Dendritic cell treated with granulocyte-macrophage colony-stimulating factor and Interleukin-4, amounts not matched to agents 40 ng/mL and 50 ng/mL, for 4 days (primary cell): Measurements from ENCODE around the gene EML6.
A peak's percentile ranks its signal among the peaks of the same experiment; 100 is the strongest.

ENCODE experiments used
- H3K27ac Mint-ChIP-seq: one replicate; pipeline ENCODE4 v1.8.0; 2022; ENCODE audit warnings: mild to moderate bottlenecking, mixed read lengths
- H3K27me3 Mint-ChIP-seq: one replicate; pipeline ENCODE4 v1.8.0; 2022; ENCODE audit warnings: mild to moderate bottlenecking, mixed read lengths
- H3K36me3 Mint-ChIP-seq: one replicate; pipeline ENCODE4 v1.8.0; 2022; ENCODE audit warnings: low read depth, mixed read lengths
- H3K4me1 Mint-ChIP-seq: one replicate; pipeline ENCODE4 v1.8.0; 2022; ENCODE audit warnings: low read depth, mixed read lengths
- H3K4me3 Mint-ChIP-seq: one replicate; pipeline ENCODE4 v1.8.0; 2022; ENCODE audit warnings: mild to moderate bottlenecking, moderate library complexity, mixed read lengths
- H3K9me3 Mint-ChIP-seq: one replicate; pipeline ENCODE4 v1.8.0; 2022; ENCODE audit warnings: mixed read lengths
- intact Hi-C: fragments of 100-400 bp; cut with micrococcal nuclease; formaldehyde crosslinking; loops from one replicate; pipeline ENCODE4 v1.15.0; 2022

The EML6 gene

GRCh38 chr2:54723131-54723995, at the start of gene EML6:
EML6 (plus strand) TSS chr2:54723662; CDS start chr2:54725062, 1,400 bp downstream.
- H3K27ac Mint-ChIP-seq: peak within 1 kb of the TSS; percentile 68
- intact Hi-C loops: loop anchor here (1.0 to 10.0 kb wide), 4 partner anchors 50 to 753 kb away; partner anchors contain the start of genes ACYP2 and PSME4
- H3K27me3 Mint-ChIP-seq: peaks cover 68% of the 10 kb centered on the region
- H3K36me3 Mint-ChIP-seq: peaks cover 12% of the 10 kb centered on the region
- peaks cover 14% of the 10 kb centered on the region for H3K4me1 Mint-ChIP-seq
- no peaks in the 10 kb centered on the region for H3K9me3 Mint-ChIP-seq
- H3K4me3 Mint-ChIP-seq: peak within 1 kb of the TSS; percentile 95

GRCh38 chr2:54675281-54675680, 48.2 kb upstream of the EML6 start:
- Mint-ChIP-seq H3K27me3 (peaks cover 34% of the 10 kb centered on the region), H3K4me1 (peaks cover 40% of the 10 kb centered on the region)
- intact Hi-C loops: no loop called here

DNA sequence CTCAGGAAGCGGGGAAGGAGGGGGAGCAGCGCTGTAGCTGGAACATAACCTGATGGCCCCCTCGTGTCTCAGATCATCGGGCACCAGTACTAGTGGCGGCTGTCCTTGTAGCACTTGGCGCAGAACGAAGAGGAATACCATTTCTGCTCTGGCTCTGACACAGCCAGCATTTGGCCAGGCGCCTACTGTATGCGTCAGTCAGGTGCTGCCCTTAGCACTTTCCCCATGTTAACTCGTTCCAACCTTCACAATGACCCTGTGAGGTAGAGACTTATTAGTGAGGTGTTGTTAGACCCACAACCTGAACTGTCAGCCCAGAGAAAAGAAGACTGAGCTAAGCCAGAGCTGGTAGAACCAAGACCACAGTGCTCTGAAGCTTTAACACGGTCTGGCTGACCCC, 47.7 kb upstream of the EML6 start:
- Mint-ChIP-seq H3K36me3 (no peaks in the 10 kb centered on the region), H3K9me3 (peaks cover 9% of the 10 kb centered on the region), H3K4me1 (peaks cover 40% of the 10 kb centered on the region), H3K27ac (no peak overlapping the region), H3K27me3 (peaks cover 37% of the 10 kb centered on the region), H3K4me3 (no peak overlapping the region)
- intact Hi-C loops: no loop called here

More at GRCh38 chr2:54675281-54675680, 48.2 kb upstream of the EML6 start:
- no peak overlapping the region for H3K27ac Mint-ChIP-seq
- H3K4me3 Mint-ChIP-seq: no peak overlapping the region
- peaks cover 4% of the 10 kb centered on the region for H3K9me3 Mint-ChIP-seq
- no peaks in the 10 kb centered on the region for H3K36me3 Mint-ChIP-seq

- peaks cover 45% of the 10 kb centered on the region for H3K4me1 Mint-ChIP-seq
- peaks cover 6% of the 10 kb centered on the region for H3K36me3 Mint-ChIP-seq
- H3K27ac Mint-ChIP-seq: no peak overlapping the region
- H3K9me3 Mint-ChIP-seq: peaks cover 16% of the 10 kb centered on the region
- H3K4me3 Mint-ChIP-seq: no peak overlapping the region
- intact Hi-C loops: no loop called here
- H3K27me3 Mint-ChIP-seq: peaks cover 37% of the 10 kb centered on the region
These were observed 46.8 kb upstream of the EML6 start for GRCh38 chr2:54676656-54677055.

GRCh38 chr2:54677476-54678265, 45.8 kb upstream of the EML6 start:
- no peak overlapping the region for H3K4me3 Mint-ChIP-seq
- no peak overlapping the region for H3K27ac Mint-ChIP-seq
- H3K4me1 Mint-ChIP-seq: peaks cover 41% of the 10 kb centered on the region
- H3K9me3 Mint-ChIP-seq: peaks cover 24% of the 10 kb centered on the region
- intact Hi-C loops: no loop called here
- H3K36me3 Mint-ChIP-seq: peaks cover 6% of the 10 kb centered on the region
- H3K27me3 Mint-ChIP-seq: peaks cover 37% of the 10 kb centered on the region

DNA sequence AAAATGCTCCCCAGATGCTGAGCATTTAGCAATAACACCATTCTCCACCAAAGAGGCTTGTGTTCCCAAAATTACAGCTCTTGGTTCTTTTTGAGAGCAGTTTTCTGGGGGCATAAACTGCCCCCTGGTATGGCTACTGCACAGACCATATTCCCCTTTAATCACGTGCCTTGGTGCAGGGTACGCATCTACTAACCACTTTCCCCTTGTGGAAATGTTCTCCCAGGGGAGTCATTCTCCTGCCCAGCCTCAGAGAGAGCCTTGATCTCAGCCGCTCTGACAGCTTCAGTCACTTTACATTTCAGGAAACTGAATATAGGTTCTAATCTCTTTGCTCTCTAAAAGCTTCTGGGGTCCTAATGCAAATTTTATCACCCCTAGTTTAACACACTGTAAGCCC, 44.7 kb upstream of the EML6 start:
- H3K9me3 Mint-ChIP-seq: peaks cover 31% of the 10 kb centered on the region
- H3K27ac Mint-ChIP-seq: no peak overlapping the region
- H3K27me3 Mint-ChIP-seq: peaks cover 37% of the 10 kb centered on the region
- H3K4me1 Mint-ChIP-seq: peaks cover 30% of the 10 kb centered on the region
- intact Hi-C loops: no loop called here
- H3K36me3 Mint-ChIP-seq: peaks cover 6% of the 10 kb centered on the region
- H3K4me3 Mint-ChIP-seq: no peak overlapping the region

GRCh38 chr2:54680397-54681041, 42.9 kb upstream of the EML6 start:
- H3K27me3 Mint-ChIP-seq: peaks cover 30% of the 10 kb centered on the region
- peaks cover 31% of the 10 kb centered on the region for H3K9me3 Mint-ChIP-seq
- peaks cover 16% of the 10 kb centered on the region for H3K4me1 Mint-ChIP-seq
- H3K4me3 Mint-ChIP-seq: no peak overlapping the region
- intact Hi-C loops: no loop called here
- H3K27ac Mint-ChIP-seq: peak overlapping the region; percentile 67
- peaks cover 6% of the 10 kb centered on the region for H3K36me3 Mint-ChIP-seq

DNA sequence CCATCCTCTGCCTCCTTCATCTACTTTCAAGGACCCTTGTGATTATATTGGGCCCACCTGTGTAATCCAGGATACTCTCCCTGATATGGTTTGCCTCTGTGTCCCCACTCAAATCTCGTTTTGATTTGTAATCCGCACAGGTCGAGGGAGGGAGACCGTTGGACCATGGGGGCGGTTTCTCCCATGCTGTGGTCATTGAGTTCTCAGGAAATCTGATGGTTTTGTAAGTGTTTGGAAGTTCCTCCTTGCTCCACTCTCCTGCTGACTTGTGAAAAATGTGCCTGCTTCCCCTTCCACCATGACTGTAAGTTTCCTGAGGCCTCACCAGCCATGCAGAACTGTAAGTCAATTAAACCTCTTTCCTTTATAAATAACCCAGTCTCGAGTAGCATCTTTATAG, 42.0 kb upstream of the EML6 start:
- Mint-ChIP-seq H3K9me3 (peaks cover 31% of the 10 kb centered on the region), H3K4me1 (peaks cover 16% of the 10 kb centered on the region), H3K27ac (peak overlapping the region; percentile 57), H3K36me3 (peaks cover 6% of the 10 kb centered on the region), H3K27me3 (peaks cover 22% of the 10 kb centered on the region), H3K4me3 (no peak overlapping the region)
- intact Hi-C loops: no loop called here

GRCh38 chr2:54683596-54683995, 39.9 kb upstream of the EML6 start:
- peaks cover 31% of the 10 kb centered on the region for H3K9me3 Mint-ChIP-seq
- peaks cover 11% of the 10 kb centered on the region for H3K4me1 Mint-ChIP-seq
- H3K36me3 Mint-ChIP-seq: peaks cover 6% of the 10 kb centered on the region
- H3K4me3 Mint-ChIP-seq: no peak overlapping the region
- intact Hi-C loops: no loop called here
- no peak overlapping the region for H3K27ac Mint-ChIP-seq
- H3K27me3 Mint-ChIP-seq: peaks cover 10% of the 10 kb centered on the region

GRCh38 chr2:54685263-54685775, 38.1 kb upstream of the EML6 start:
- Mint-ChIP-seq H3K9me3 (peaks cover 26% of the 10 kb centered on the region), H3K4me3 (no peak overlapping the region), H3K27ac (no peak overlapping the region), H3K36me3 (peaks cover 6% of the 10 kb centered on the region), H3K27me3 (peaks cover 5% of the 10 kb centered on the region), H3K4me1 (peaks cover 8% of the 10 kb centered on the region)
- intact Hi-C loops: no loop called here

DNA sequence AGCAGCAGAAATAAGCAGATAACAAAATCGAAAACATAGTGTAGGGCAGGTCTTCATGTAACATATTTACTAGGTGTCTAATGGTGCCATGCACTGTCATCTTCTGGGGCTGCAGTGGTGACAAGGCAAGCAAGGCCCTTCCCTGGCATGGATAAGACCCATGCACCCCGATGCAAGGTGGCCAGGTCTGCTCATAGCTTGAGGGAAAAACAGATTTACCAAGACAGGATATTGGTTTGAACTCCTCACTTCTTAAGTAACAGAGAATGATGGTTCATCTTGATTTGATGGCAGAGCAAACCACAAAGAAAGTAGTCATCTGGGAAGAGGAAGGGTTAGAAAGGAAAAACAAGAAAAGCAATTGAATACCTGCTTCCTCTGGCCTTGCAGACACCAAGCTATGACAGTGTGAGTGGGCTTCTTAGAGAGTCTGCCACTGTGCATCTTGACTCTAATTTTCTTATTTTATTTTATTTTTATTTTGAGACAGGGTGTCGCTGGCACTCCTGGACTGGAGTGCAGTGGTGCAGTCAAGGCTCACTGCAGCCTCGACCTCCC, 35.8 kb upstream of the EML6 start:
- intact Hi-C loops: no loop called here
- H3K4me3 Mint-ChIP-seq: no peak overlapping the region
- H3K27me3 Mint-ChIP-seq: peaks cover 6% of the 10 kb centered on the region
- H3K9me3 Mint-ChIP-seq: peaks cover 6% of the 10 kb centered on the region
- H3K4me1 Mint-ChIP-seq: no peaks in the 10 kb centered on the region
- no peaks in the 10 kb centered on the region for H3K36me3 Mint-ChIP-seq
- no peak overlapping the region for H3K27ac Mint-ChIP-seq

DNA sequence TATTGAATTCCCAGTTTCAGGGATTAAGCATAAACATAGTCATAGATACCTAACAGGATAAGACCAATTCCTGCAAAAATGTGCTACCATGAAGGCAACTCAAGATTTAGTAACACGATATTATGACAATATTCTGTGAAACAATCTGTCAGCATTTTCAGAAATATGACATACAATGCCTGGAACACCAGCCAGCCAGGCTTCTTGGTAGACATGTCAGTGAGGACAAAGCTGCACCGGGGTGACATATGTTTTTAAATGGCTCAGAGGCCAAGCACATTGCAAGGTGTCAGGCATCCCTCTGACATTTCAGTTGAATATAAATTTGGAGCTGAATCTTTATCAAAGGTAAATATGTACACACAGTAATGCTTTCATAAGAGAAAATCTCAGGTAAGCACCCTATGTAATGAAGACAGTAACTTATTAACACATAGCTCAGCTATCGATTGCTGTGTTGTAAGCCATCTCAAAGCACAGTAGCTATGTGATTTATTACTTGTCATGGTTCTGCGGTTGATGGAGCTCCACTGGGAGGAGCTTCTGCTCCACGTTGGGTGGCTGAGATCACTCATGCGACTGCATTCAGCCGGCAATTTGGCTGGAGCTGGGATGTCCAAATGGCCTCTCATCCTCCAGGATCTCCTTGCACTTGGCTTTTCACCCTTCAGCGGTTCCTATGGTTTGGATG, 31.9 kb upstream of the EML6 start:
- Mint-ChIP-seq H3K4me3 (no peak overlapping the region), H3K27me3 (peaks cover 2% of the 10 kb centered on the region), H3K27ac (no peak overlapping the region), H3K4me1 (no peaks in the 10 kb centered on the region), H3K9me3 (no peaks in the 10 kb centered on the region), H3K36me3 (no peaks in the 10 kb centered on the region)
- intact Hi-C loops: no loop called here

DNA sequence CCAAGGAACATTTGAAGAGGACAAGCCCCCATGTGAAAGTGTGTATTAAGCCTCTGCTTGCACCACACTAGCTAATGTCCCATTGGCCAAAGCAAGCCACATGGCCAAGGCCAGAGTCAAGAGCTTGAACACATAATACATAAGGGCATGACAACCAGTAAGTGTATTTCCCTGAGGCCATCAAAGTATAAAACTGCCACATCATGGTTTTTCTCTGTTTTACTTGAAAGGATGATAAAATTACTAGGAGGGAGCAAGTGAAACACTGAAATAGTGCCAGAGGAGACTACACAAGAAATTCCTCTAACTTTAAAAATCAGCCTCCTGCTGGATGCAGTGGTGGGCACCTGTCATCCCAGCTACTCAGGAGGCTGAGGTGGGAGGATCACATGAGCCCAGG, 30.9 kb upstream of the EML6 start:
- no peaks in the 10 kb centered on the region for H3K9me3 Mint-ChIP-seq
- H3K4me3 Mint-ChIP-seq: no peak overlapping the region
- H3K27me3 Mint-ChIP-seq: peaks cover 2% of the 10 kb centered on the region
- H3K4me1 Mint-ChIP-seq: no peaks in the 10 kb centered on the region
- H3K36me3 Mint-ChIP-seq: no peaks in the 10 kb centered on the region
- intact Hi-C loops: no loop called here
- no peak overlapping the region for H3K27ac Mint-ChIP-seq
